GM18867 (cell line): ENCODE results near the gene SDHAF4.
"Not testable (repeated sequence)": the region's sequence is repeated elsewhere in the genome, so short reads cannot be mapped to it uniquely, and the experiment has no call there.

Experiments
- ATAC-seq: cut with Tn5 transposase; IDR thresholded peaks from one replicate; pipeline ENCODE4 v1.9.1; 2021; ENCODE audit warnings: mild to moderate bottlenecking, moderate library complexity; ENCODE audit not compliant: unreplicated experiment

SDHAF4 gene

GRCh38 chr6:70566751-70567382 lies at the start of gene SDHAF4:
Gene SDHAF4, plus strand, starts transcription at chr6:70566930. Its CDS starts 11 bp downstream, at chr6:70566941.
- ATAC-seq = peak; percentile 99

- no peak for ATAC-seq
Measured at GRCh38 chr6:70518723-70519122, 48.0 kb upstream of the SDHAF4 start.

- ATAC-seq = no peak
Measured at GRCh38 chr6:70520575-70520974, 46.2 kb upstream of the SDHAF4 start.

- ATAC-seq = no peak
Measured at GRCh38 chr6:70524721-70525286, 41.9 kb upstream of the SDHAF4 start.

DNA sequence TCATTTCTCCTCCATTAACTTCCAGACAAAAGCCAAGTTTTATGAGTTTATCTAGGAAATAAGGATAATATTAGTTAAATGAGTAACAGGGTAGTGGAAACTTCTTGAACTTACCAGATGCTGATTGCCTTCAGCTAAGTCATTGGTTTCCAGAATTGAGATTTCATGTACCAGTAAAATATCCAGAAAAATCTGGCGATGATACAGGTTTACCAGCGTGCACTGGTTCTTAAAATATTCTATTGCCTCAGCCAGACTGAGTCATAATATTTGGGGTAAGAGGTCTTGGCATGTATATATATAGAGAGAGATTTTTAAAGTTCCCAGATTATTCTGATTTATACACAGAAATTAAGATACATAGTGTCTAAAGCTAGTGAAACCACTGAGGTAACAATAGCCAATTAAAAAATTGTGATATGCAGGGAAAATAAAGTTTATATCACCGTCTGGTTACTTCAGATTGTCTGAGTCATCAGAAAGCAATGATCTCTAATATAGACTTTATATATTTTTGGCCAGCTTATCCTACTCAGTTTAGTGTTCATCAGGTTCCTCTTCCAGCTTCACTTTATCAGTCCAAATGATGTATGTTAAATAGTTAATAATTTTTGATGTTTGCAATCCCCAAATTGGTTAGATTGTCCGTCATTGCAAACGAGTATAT lies 39.5 kb upstream of the SDHAF4 start:
- no peak for ATAC-seq

DNA sequence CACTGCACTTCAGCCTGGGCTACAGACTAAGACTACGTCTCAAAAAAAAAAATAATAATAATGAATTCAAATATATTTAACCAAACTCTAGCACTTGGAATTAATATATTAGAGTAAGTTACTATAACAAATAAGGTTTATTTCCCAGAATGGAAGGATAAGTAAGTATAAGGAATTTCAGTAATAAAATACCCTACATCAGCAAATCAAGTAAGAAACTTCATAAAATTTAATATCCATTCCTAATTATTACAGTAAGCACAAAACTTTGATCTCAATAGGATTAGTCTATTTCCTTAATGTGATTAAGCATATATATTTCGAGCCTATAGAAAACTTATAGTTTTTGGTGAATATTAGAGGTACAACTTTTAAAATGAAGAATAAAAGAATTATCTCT lies 36.7 kb upstream of the SDHAF4 start:
- no peak for ATAC-seq

GRCh38 chr6:70531133-70531532 lies 35.6 kb upstream of the SDHAF4 start:
- ATAC-seq = no peak

- ATAC-seq = no peak
Measured at GRCh38 chr6:70537266-70537665, 29.5 kb upstream of the SDHAF4 start.

DNA sequence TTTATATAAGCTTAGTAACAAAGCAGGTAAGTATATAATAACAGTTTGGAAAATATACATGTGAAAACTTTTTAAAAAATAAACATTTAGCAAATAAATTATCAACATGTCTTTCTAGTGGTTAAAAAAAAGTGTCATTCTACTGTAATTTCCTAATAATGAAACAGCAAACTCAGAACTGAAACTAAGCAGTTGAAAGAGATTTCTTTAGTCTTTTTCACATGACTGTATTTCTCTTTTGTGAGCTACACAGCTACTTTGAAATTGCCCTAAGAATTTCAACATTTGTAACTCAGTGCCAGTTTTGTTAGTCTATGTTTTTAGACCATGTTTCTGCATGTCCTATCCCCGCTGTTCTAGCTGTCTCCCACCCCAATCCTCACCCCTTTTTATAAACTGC lies 28.4 kb upstream of the SDHAF4 start:
- ATAC-seq = peak; percentile 84

- no peak for ATAC-seq
Measured at GRCh38 chr6:70547313-70547712, 19.4 kb upstream of the SDHAF4 start.

DNA sequence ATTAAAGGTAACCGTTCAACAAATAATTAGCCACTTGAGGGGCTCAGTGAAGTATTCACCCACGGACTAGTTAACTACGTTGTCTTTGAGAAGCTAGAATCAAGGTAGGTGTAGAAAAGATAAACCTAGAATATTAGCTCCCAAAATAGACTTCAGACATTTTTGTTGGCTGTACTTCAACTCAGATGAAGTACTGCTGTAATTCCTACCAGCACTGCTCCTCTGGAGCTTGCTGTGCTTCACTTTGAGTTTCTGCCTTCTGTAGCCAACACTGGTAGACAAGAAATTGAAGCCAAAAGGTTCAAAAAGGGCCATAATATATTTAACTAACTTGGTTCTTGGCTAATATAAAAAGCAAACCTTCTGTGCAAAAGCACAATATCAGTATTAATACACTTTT lies 18.8 kb upstream of the SDHAF4 start:
- ATAC-seq = no peak

- no peak for ATAC-seq
Measured at GRCh38 chr6:70549327-70549726, 17.4 kb upstream of the SDHAF4 start.

GRCh38 chr6:70551566-70551965 lies 15.2 kb upstream of the SDHAF4 start:
- ATAC-seq = no peak

GRCh38 chr6:70552286-70552940 lies 14.3 kb upstream of the SDHAF4 start:
- not testable (repeated sequence) for ATAC-seq

- no peak for ATAC-seq
Measured at GRCh38 chr6:70552974-70553373, 13.8 kb upstream of the SDHAF4 start.

- ATAC-seq = no peak
Measured at GRCh38 chr6:70557998-70558397, 8.7 kb upstream of the SDHAF4 start.

- ATAC-seq = not testable (repeated sequence)
Measured at GRCh38 chr6:70562401-70562800, 4.3 kb upstream of the SDHAF4 start.

- no peak for ATAC-seq
Measured at GRCh38 chr6:70563530-70563929, 3.2 kb upstream of the SDHAF4 start.

- ATAC-seq = no peak
Measured at GRCh38 chr6:70574643-70575042, 7.9 kb downstream of the SDHAF4 start.

- ATAC-seq = no peak
Measured at GRCh38 chr6:70575899-70576495, 9.3 kb downstream of the SDHAF4 start.

DNA sequence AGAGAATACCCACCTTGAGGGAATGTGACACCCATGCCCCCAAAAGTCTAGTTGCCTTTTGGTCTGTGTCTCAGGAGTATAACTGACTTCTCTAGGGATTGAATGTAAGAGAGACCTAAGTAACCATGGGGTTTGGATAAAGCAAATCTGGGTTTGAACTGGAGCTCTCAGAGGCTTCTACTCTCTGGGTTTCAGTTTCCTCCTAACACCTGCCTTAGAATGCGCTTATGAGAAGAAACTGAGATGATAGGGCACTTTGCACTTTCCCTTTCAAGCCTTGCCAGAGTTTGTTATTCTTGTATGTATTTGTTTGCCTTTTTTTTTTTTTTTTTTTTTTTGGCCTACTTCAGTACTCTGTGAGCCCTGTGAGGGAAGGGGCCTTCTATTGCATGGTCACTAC lies 19.4 kb downstream of the SDHAF4 start:
- peak; percentile 99 for ATAC-seq
